GM12892 (cell line): Measurements from ENCODE around the gene POU3F1.

Experiments used
- DNase-seq: peaks from one replicate; pipeline ENCODE4 v3.0.0; 2011; ENCODE audit not compliant: insufficient read length
- FAIRE-seq: peaks from 2 replicates; lab custom pipeline; 2011; peaks lifted over from hg19 to GRCh38; lab: Jason Lieb, UNC
- POLR2A ChIP-seq: IDR thresholded peaks from 2 replicates; pipeline ENCODE4 v1.6.1; 2011; ENCODE audit warnings: low read depth, low read length, control low read depth
- POLR2AphosphoS5 ChIP-seq: IDR thresholded peaks from 2 replicates; pipeline ENCODE4 v1.6.1; 2011; ENCODE audit warnings: low read depth, low read length, control low read depth
- TAF1 ChIP-seq: IDR thresholded peaks from 2 replicates; pipeline ENCODE4 v1.6.1; 2011; ENCODE audit warnings: low read depth, mild to moderate bottlenecking, control low read depth, low read length, borderline replicate concordance

Gene POU3F1

DNA sequence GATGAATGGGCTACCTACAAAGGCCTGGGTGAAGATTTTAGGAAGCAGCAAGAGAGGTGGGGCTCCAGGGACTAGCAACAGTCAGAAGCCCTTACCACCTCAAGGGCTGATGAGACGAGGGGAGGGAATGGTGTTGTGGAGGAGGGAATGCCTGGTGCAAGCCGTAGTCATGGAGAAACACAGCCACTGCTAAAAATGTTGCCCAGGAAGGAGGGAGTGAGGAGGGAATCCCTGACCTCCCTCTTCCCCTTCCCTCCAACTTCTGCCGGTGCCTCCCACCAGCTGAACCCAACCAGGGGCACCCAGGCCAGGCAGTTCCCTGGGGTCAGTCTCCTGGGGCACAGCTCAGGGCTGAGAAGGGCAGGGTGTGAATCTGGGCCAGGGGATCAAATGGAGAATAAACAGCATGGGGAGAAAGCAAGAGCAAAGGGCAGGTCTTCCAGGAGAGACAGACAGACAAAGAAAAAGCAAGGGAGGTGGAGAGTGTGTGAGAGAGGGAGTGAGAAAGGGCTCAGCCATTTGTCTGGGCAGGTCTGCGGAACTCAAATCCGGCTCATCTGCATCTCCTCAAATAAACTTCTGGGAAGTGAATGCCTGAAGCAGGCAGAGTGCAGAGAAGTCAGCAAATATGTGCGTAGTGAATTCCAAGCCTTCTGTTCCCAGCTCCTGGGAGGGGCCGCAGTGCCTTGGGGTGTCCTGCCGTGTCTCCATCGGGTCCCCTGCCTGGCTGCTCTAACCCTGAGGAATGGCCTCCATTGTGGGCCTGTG, 27.1 kb upstream of the POU3F1 start:
- no peak for FAIRE-seq
- TF ChIP-seq POLR2AphosphoS5 (no peak), TAF1 (no peak), POLR2A (no peak)
- no peak for DNase-seq

GRCh38 chr1:38072858-38073257, 26.3 kb upstream of the POU3F1 start:
- TF ChIP-seq TAF1 (no peak), POLR2A (no peak), POLR2AphosphoS5 (no peak)
- FAIRE-seq (no peak), DNase-seq (no peak)

DNA sequence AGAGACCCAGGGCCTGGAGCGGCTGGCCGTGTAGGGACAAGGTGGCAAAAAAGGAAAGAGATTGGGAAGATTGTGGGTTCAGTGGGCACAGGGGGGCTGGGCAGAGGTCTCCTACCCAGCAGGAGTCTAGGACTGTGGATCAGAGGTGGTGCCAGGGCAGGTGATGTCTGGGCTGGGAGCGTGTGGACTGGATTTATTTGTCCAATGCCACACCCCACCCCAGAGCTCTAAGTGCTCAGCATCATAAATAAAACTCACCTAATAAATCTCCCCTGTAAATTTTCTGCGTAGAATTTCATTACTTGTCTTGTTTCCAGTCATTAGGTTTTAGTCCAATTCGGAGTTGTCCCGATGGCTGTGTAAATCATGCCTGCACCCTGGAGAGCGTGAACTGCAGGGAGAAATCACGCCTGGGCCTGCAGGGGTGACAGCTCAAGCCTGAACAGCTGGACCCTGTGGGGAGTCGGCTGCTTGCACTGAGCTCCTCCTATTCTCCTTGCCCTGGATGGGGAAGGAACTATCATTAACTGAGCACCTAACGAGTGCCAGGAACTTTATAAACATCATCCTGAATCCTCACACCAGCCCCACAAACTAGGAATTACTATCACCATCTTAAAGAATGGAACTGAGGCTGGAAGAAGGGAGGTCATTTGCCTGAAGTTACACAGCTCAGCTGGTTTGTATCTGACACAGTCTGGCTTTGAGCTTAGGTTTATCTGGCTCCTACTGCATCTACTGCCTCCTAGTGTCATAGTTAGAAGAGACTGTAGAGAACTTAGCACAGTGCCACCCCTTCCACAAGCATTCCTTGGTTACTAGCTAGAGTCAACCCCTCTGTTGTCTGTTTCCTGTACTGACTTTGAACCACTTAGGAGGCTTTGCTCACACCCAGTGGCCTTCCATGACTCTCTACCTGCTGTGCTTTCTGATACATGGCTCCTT, 25.0 kb upstream of the POU3F1 start:
- FAIRE-seq: peak; percentile 58
- DNase-seq: no peak
- TF ChIP-seq POLR2AphosphoS5: no peak
- no peak for TF ChIP-seq TAF1
- TF ChIP-seq POLR2A: no peak

- DNase-seq (no peak), FAIRE-seq (no peak)
- TF ChIP-seq POLR2AphosphoS5: no peak
- TF ChIP-seq TAF1: no peak
- no peak for TF ChIP-seq POLR2A
Observed at GRCh38 chr1:38068980-38069340, 22.4 kb upstream of the POU3F1 start.

DNA sequence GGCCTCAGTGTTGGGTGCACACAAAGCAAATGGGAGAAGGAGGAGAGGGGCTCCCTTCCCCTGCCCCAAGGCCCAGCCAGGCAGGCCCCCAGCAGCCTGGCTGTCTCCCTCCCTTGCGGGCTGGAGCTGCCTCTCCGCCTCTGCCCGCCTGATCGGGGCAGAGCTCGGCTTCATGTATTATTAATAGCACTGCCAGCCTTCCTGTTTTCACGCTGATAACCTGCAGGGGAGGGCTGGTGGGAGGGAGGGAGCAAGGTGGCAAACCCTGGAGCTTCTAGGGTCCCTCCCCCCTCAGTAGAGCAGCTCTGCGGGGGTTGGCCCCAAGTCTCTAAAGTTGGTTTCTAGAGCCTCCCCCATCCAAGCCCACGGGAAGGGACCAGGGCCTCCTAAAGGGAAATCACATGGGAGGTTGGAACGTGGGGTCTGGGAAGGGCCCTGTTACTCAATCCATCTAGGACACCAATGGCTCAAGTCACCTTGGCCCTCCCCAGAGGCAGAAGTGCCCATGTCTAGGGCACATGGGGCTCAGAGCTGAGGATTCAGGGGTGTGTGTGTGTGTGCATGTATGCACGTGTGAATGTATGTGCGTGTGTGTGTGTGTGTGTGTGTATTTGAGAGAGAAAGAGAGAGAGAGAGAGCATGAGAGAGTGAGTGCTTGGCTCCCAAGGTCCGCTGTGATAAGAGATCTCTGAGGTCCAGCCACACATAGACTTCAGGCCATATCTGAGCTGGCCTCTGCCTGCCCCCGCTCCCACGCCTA, 21.8 kb upstream of the POU3F1 start:
- no peak for TF ChIP-seq POLR2AphosphoS5
- TF ChIP-seq TAF1: no peak
- no peak for DNase-seq
- FAIRE-seq: no peak

GRCh38 chr1:38064197-38064903, 17.8 kb upstream of the POU3F1 start:
- DNase-seq (no peak), FAIRE-seq (no peak)
- TF ChIP-seq POLR2A (no peak), TAF1 (no peak), POLR2AphosphoS5 (no peak)

DNA sequence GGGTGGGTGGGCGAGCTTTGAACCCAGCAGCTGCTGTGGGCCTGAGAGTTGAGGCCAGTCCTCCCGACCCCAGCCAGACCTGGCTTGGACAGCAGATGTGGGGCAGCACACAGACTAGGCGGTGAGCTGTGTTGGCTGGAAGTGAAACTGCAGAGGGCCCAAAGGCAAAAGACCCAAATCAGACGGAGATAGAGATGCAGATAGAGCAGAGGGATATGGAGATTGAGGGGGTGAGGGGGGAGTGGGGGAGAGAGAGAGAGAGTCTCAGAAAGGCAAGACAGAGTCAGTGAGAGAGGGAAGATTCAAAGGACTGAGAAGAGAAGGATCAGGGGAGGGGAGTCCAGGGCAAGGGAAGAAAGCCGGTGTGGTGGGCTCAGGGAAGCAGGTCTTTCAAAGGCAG, 17.0 kb upstream of the POU3F1 start:
- TF ChIP-seq POLR2AphosphoS5 (no peak), TAF1 (no peak), POLR2A (no peak)
- no peak for DNase-seq
- FAIRE-seq: no peak

DNA sequence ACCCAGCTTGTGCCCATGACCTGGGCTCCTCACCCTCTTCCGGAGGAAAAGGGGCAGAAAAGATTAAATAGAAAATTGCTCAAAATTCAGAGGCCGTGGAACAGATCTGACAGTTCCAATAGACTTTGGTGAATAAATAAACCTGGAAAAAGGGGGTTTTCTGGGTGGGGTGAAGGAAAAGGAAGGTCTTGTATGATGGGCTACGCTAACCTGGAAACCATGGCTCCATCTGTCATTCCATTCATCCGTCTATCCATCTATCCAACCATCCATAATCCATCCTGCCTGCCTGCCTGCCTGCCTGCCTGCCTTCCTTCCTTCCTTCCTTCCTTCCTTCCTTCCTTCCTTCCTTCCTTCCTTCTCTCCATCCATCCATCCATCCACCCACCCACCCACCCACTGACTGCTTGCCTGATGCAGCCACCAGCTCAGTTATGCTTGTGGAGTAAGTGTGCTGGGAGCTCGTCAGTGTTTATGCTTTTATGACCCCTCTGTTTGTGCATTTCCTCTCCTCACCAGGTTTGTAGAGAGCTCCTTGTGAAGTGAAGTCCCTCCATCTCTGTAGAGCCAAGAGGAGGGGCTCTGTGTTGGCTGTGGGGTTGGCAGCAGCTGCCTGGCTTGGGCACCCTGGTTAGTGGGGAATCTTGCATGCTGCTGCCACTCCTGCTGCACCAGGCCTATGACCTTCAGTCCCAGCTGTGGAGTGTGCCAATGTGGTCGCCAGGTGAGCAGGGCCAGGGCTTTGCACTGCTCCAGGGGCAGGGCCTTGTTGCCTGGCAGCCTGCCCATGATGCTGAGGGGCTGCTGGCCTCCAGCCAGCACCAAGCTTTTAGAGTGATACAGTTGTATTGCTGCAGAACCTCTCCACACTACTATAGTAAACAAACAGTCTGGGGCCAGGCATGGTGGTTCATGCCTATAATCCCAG, 16.0 kb upstream of the POU3F1 start:
- DNase-seq (no peak), FAIRE-seq (no peak)
- no peak for TF ChIP-seq TAF1
- no peak for TF ChIP-seq POLR2AphosphoS5
- no peak for TF ChIP-seq POLR2A

GRCh38 chr1:38061883-38062328, 15.3 kb upstream of the POU3F1 start:
- DNase-seq (peak; percentile 71), FAIRE-seq (peak; percentile 95)
- no peak for TF ChIP-seq TAF1
- TF ChIP-seq POLR2AphosphoS5: 0 out of 2 replicates have a peak, but pooled peaks have one; percentile 35
- TF ChIP-seq POLR2A: peak; percentile 32; the same call in 1 of the 2 replicates
